HFF-Myc (cell line): ENCODE measurements around the gene BHLHA9.

ENCODE experiments used
- DNase-seq: peaks from one replicate; pipeline ENCODE4 v3.0.0-alpha.2; 2011; ENCODE audit warnings: low read depth; ENCODE audit errors: extremely low read depth
- H3K4me3 ChIP-seq: replicated peaks from 2 replicates; pipeline ENCODE4 v1.5.1; 2011; ENCODE audit warnings: low read depth, mild to moderate bottlenecking, control low read depth, low read length
- CTCF ChIP-seq: IDR thresholded peaks from 2 replicates; pipeline ENCODE4 v1.5.1; 2012; ENCODE audit warnings: mild to moderate bottlenecking, low read depth, low read length, control low read depth; ENCODE audit errors: missing control alignments

Gene BHLHA9

GRCh38 chr17:1270210-1271029 lies at the start of gene BHLHA9:
BHLHA9 (plus strand) TSS chr17:1270444; CDS start chr17:1270564, 120 bp downstream.
- H3K4me3 ChIP-seq, result no peak within 1 kb of the TSS
- no peak for TF ChIP-seq CTCF
- no peak for DNase-seq

- TF ChIP-seq CTCF, result no peak
- DNase-seq, result no peak
- no peak overlapping the region for H3K4me3 ChIP-seq
Observed at GRCh38 chr17:1221209-1221608, 49.0 kb upstream of the BHLHA9 start.

- no peak for DNase-seq
- no peak for TF ChIP-seq CTCF
- H3K4me3 ChIP-seq, result no peak overlapping the region
Observed at GRCh38 chr17:1222321-1222720, 47.9 kb upstream of the BHLHA9 start.

- no peak overlapping the region for H3K4me3 ChIP-seq
- no peak for TF ChIP-seq CTCF
- DNase-seq, result no peak
Observed at GRCh38 chr17:1223662-1224061, 46.6 kb upstream of the BHLHA9 start.

GRCh38 chr17:1224330-1224729 lies 45.9 kb upstream of the BHLHA9 start:
- DNase-seq, result no peak
- H3K4me3 ChIP-seq, result no peak overlapping the region
- TF ChIP-seq CTCF, result no peak

- no peak for DNase-seq
- no peak overlapping the region for H3K4me3 ChIP-seq
- no peak for TF ChIP-seq CTCF
Observed at GRCh38 chr17:1226308-1226707, 43.9 kb upstream of the BHLHA9 start.

- H3K4me3 ChIP-seq, result no peak overlapping the region
- TF ChIP-seq CTCF, result no peak
- no peak for DNase-seq
Observed at GRCh38 chr17:1227365-1227764, 42.9 kb upstream of the BHLHA9 start.
